Spleen (tissue), 7 donors: Measurements from ENCODE around the gene CNN2.

Experiments used
- POLR2A ChIP-seq, 3 donors: fragments of 450-650 bp; IDR thresholded peaks; one replicate each; pipeline ENCODE4 v1.5.1; 2017; ENCODE audit warnings: antibody characterized with exemption in 3 of 3, mild to moderate bottlenecking in 1 of 3
- TF ChIP-seq, protein P1 (sequence below), 11 experiments: fragments of 200-600 bp in 7 of 11; fragments of 450-650 bp in 4 of 11; sonication (generic) in 4 of 11; IDR thresholded peaks in 8 of 11; conservative IDR thresholded peaks in 3 of 11; 1 replicate in 7 of 11; 2 replicates in 4 of 11; pipeline versions ENCODE4 v1.4.0 to v1.8.0; 2016 to 2021; ENCODE audit warnings: antibody characterized with exemption in 11 of 11, inconsistent platforms in 4 of 11, mild to moderate bottlenecking in 1 of 11
- donor health status: DM: no; HTN: no; CAD: no; lungs with moderate emphysema.
- donor health status: DM: no; HTN: no; CAD: no.
- donor health status: DM: no; HTN: no; CAD: no.

- TF ChIP-seq, protein P1, sequence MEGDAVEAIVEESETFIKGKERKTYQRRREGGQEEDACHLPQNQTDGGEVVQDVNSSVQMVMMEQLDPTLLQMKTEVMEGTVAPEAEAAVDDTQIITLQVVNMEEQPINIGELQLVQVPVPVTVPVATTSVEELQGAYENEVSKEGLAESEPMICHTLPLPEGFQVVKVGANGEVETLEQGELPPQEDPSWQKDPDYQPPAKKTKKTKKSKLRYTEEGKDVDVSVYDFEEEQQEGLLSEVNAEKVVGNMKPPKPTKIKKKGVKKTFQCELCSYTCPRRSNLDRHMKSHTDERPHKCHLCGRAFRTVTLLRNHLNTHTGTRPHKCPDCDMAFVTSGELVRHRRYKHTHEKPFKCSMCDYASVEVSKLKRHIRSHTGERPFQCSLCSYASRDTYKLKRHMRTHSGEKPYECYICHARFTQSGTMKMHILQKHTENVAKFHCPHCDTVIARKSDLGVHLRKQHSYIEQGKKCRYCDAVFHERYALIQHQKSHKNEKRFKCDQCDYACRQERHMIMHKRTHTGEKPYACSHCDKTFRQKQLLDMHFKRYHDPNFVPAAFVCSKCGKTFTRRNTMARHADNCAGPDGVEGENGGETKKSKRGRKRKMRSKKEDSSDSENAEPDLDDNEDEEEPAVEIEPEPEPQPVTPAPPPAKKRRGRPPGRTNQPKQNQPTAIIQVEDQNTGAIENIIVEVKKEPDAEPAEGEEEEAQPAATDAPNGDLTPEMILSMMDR (IDR thresholded peaks at IDR 0.05 in 8 of 11, conservative IDR thresholded peaks at IDR 0.05 in 3 of 11) = no peak
- TF ChIP-seq POLR2A (IDR thresholded peaks at IDR 0.05) = no peak
Observed at GRCh38 chr19:1018393-1018792, 8.0 kb upstream of the CNN2 start.
